HFFc6 (cell line): Measurements from ENCODE around the gene RGS12. TPM values are rescaled to one million over a fixed set of nuclear protein-coding genes. Genes with fewer than 3 reads are reported as not detected.

Experiments used
- DNase-seq: peaks from one replicate; pipeline ENCODE4 v3.0.0-alpha.2; 2018
- H3K27ac Mint-ChIP-seq: 2 replicates; pipeline ENCODE4 v1.8.0; 2020; ENCODE audit warnings: mild to moderate bottlenecking, mixed read lengths
- H3K27me3 Mint-ChIP-seq: 2 replicates; pipeline ENCODE4 v1.8.0; 2021; ENCODE audit warnings: mild to moderate bottlenecking, moderate library complexity, mixed read lengths; ENCODE audit not compliant: insufficient read depth
- H3K36me3 Mint-ChIP-seq: 2 replicates; pipeline ENCODE4 v1.8.0; 2021; ENCODE audit warnings: low read depth, mixed read lengths
- H3K4me1 Mint-ChIP-seq: 2 replicates; pipeline ENCODE4 v1.8.0; 2020; ENCODE audit warnings: low read depth, mixed read lengths
- H3K4me3 Mint-ChIP-seq: 2 replicates; pipeline ENCODE4 v1.8.0; 2020; ENCODE audit warnings: mild to moderate bottlenecking, moderate library complexity, mixed read lengths
- H3K9me3 Mint-ChIP-seq: 2 replicates; pipeline ENCODE4 v1.8.0; 2020; ENCODE audit warnings: mild to moderate bottlenecking, mixed read lengths
- CTCF ChIP-seq: fragments of 200-600 bp; sonication (generic); IDR thresholded peaks from 2 replicates; pipeline ENCODE4 v1.5.0; 2021; ENCODE audit warnings: antibody characterized with exemption, mild to moderate bottlenecking
- total RNA-seq, 6 experiments: library from RNA; stranded (reverse); fragmentation: NEBNext Ultra II Directional; extraction: Animal tissue kit (Norgen Biotek cat#: 25700); gene quantifications; 2 replicates in 1 of 6; 3 replicates in 5 of 6; pipeline ENCODE4 v1.2.3, GENCODE V29; 2021

The RGS12 gene
- total RNA-seq, 6 experiments from 2014 or later, result 8.5 to 15.2 (median 12.1) TPM

DNA sequence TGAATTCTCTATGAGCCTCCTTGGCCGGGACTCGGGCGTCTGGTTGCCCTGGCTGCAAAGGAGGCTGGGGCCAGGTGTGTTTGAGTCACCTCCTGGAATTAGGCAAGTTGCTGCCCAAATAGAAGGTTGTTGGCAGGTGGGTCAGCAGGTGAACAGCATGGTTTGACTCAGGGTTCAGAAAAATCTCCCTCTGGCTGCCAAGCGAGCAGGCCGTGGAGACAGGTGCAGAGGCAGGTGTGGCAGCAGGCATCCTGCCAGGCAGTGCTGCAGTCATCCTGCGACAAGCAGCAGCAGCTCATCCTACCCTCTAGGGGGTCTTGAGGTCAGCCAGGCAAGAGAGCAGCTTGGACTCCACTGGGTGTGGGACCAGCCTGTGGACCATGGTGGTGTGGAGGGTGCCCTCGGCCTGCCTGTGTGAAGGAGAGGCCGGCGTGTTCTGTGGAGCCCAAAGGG lies 35.7 kb upstream of the RGS12 start:
- Mint-ChIP-seq H3K27ac (no peak overlapping the region), H3K36me3 (no peaks in the 10 kb centered on the region), H3K9me3 (no peaks in the 10 kb centered on the region), H3K4me1 (no peaks in the 10 kb centered on the region; the same call in 1 of the 2 replicates), H3K4me3 (no peak overlapping the region), H3K27me3 (peaks cover 1% of the 10 kb centered on the region)
- DNase-seq, result no peak
- no peak for TF ChIP-seq CTCF

DNA sequence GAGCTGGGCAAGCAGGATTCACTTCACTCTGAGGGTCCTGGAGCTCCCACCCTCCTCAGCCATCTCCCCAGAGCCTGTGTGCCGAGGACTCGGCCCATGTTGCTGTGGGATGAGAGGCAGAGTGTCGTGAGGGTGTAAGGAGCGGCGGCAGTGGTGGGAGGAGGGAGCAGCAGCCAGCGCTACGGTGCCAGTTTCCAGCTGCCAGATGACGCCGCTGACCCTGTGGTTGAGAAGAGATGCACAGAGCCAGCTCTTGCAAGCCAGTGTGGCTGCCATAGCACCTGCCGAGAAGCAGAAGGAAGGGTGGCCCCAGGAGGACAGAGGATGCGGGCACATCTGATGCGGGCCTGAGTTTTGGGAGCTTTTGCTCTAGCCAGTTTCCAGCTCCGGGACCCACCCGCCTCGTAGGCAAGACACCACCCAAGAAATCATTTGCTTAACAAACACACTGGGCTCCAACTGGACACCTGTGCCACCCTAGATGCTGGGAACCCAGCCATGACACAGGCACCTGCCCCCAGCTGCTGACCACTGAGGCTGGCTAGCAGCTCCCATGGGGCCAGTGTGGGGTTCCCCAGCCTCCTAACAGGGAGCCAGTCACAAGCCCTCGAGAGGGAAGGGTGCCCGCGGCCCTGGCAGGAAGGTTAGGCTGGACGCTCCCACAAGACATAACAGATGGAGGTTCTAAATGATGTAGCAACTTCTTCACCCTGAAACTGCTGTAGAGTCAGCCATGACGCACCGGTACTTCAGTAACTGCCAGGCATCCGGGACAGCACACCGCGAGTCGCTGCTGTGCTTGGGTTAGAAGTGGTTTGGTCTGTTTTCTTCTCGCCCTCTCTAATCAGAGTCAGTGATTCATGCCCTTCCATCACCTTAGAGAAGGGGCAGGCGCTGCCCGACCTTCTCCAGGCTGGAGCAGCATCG lies 35.0 kb upstream of the RGS12 start:
- TF ChIP-seq CTCF, result no peak
- Mint-ChIP-seq H3K9me3 (no peaks in the 10 kb centered on the region), H3K27me3 (peaks cover 1% of the 10 kb centered on the region), H3K36me3 (no peaks in the 10 kb centered on the region), H3K4me3 (no peak overlapping the region), H3K27ac (no peak overlapping the region), H3K4me1 (no peaks in the 10 kb centered on the region; the same call in 1 of the 2 replicates)
- peak; percentile 12 for DNase-seq

DNA sequence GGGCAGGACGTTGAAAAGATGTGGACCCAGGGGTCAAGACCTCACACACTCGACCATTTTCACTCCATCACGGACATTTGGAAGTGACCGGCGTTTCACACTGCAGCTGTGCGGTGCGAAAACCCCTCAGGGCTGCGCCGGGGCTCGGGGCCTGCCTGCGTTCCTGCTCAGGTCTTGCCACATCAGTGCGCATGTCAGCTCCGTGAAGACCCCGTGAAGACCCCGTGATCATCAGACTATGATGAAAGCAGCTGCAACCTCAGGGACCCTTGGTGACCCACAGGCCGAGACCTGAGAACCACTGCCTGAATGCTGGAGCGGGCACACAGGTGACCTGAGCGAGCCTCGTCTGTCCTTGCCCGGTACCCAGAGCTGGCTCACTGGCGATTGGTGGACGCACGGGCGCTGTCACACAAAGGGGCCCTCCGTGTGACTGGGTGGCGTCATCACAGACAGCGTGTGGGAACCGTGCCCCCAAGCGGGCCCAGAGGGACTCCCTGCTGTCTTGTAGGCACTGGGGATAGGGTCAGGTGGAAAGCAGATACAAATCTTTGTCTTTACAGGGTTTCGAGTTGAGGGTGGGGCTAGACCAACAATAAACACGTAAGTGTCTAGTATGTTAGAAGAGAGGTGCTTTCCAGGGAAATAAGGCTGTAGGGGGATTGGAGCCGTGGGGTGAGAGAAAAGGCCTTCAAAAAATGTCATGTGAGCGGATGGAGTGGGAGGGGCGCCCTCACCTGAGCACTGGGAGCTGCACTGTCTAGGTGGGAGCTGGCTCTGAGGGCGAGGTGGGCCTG lies 31.2 kb upstream of the RGS12 start:
- no peak for DNase-seq
- no peak overlapping the region for H3K27ac Mint-ChIP-seq
- H3K4me1 Mint-ChIP-seq, result no peaks in the 10 kb centered on the region; the same call in 1 of the 2 replicates
- no peak for TF ChIP-seq CTCF
- peaks cover 26% of the 10 kb centered on the region for H3K27me3 Mint-ChIP-seq
- no peak overlapping the region for H3K4me3 Mint-ChIP-seq
- no peaks in the 10 kb centered on the region for H3K36me3 Mint-ChIP-seq
- H3K9me3 Mint-ChIP-seq, result no peaks in the 10 kb centered on the region

GRCh38 chr4:3262208-3263052 lies 30.4 kb upstream of the RGS12 start:
- H3K4me1 Mint-ChIP-seq, result no peaks in the 10 kb centered on the region; the same call in 1 of the 2 replicates
- TF ChIP-seq CTCF, result no peak
- DNase-seq, result no peak
- peaks cover 25% of the 10 kb centered on the region for H3K27me3 Mint-ChIP-seq
- H3K4me3 Mint-ChIP-seq, result no peak overlapping the region
- no peaks in the 10 kb centered on the region for H3K36me3 Mint-ChIP-seq
- no peak overlapping the region for H3K27ac Mint-ChIP-seq
- no peaks in the 10 kb centered on the region for H3K9me3 Mint-ChIP-seq
